ENCODE results near the gene TRIM72.

Gene TRIM72

GRCh38 chr16:31260136-31260931 is 46.4 kb downstream of the TRIM72 start:
- Histone ChIP-seq H2AFZ (ENCODE audit: low read length) (no peak overlapping the region), H3K27me3 (ENCODE audit: insufficient read depth, low read length, poor library complexity, severe bottlenecking) (no peaks in the 10 kb centered on the region), H3K9me2 (replicated peaks; ENCODE audit: low read depth, low read length) (no peaks in the 10 kb centered on the region), H3F3A (ENCODE audit: low read depth) (no peaks in the 10 kb centered on the region), H3K9ac (ENCODE audit: low read depth, low read length, poor library complexity, severe bottlenecking) (no peak overlapping the region), H3K36me3 (ENCODE audit: insufficient read depth, low read length) (no peaks in the 10 kb centered on the region), H4K20me1 (ENCODE audit: insufficient read depth, low read length, poor library complexity, severe bottlenecking) (no peaks in the 10 kb centered on the region), H3K4me1 (ENCODE audit: insufficient read depth, low read length, poor library complexity, severe bottlenecking) (no peaks in the 10 kb centered on the region), H3K9me3 (ENCODE audit: insufficient read depth, low read depth, low read length) (no peaks in the 10 kb centered on the region), H3K79me2 (ENCODE audit: insufficient read depth, low read length) (no peaks in the 10 kb centered on the region), H3K4me3 (ENCODE audit: low read length, poor library complexity, severe bottlenecking) (no peak overlapping the region), H3K4me2 (ENCODE audit: low read depth, low read length, poor library complexity, severe bottlenecking) (no peak overlapping the region)
- TF ChIP-seq CTCF (conservative IDR thresholded peaks at IDR 0.05; ENCODE audit: low read length): no peak
- TF ChIP-seq EZH2phosphoT487 (IDR thresholded peaks at IDR 0.05; ENCODE audit: borderline replicate concordance): no peak

GRCh38 chr16:31262084-31262483 is 48.2 kb downstream of the TRIM72 start:
- Histone ChIP-seq H3K9ac (ENCODE audit: low read depth, low read length, poor library complexity, severe bottlenecking) (no peak overlapping the region), H3K9me2 (replicated peaks; ENCODE audit: low read depth, low read length) (no peaks in the 10 kb centered on the region), H2AFZ (ENCODE audit: low read length) (no peak overlapping the region), H3K9me3 (ENCODE audit: insufficient read depth, low read depth, low read length) (no peaks in the 10 kb centered on the region), H3K79me2 (ENCODE audit: insufficient read depth, low read length) (no peaks in the 10 kb centered on the region), H3K36me3 (ENCODE audit: insufficient read depth, low read length) (no peaks in the 10 kb centered on the region), H3K4me1 (ENCODE audit: insufficient read depth, low read length, poor library complexity, severe bottlenecking) (no peaks in the 10 kb centered on the region), H3K4me2 (ENCODE audit: low read depth, low read length, poor library complexity, severe bottlenecking) (no peak overlapping the region), H4K20me1 (ENCODE audit: insufficient read depth, low read length, poor library complexity, severe bottlenecking) (no peaks in the 10 kb centered on the region), H3K27me3 (ENCODE audit: insufficient read depth, low read length, poor library complexity, severe bottlenecking) (no peaks in the 10 kb centered on the region), H3F3A (ENCODE audit: low read depth) (no peaks in the 10 kb centered on the region), H3K4me3 (ENCODE audit: low read length, poor library complexity, severe bottlenecking) (no peak overlapping the region)
- TF ChIP-seq EZH2phosphoT487 (IDR thresholded peaks at IDR 0.05; ENCODE audit: borderline replicate concordance) (no peak), CTCF (conservative IDR thresholded peaks at IDR 0.05; ENCODE audit: low read length) (no peak)

GRCh38 chr16:31265329-31266245 is 51.7 kb downstream of the TRIM72 start:
- Histone ChIP-seq H3K9ac (ENCODE audit: low read depth, low read length, poor library complexity, severe bottlenecking) (no peak overlapping the region), H3F3A (ENCODE audit: low read depth) (no peaks in the 10 kb centered on the region), H3K4me3 (ENCODE audit: low read length, poor library complexity, severe bottlenecking) (no peak overlapping the region), H3K79me2 (ENCODE audit: insufficient read depth, low read length) (no peaks in the 10 kb centered on the region), H3K9me3 (ENCODE audit: insufficient read depth, low read depth, low read length) (no peaks in the 10 kb centered on the region), H3K36me3 (ENCODE audit: insufficient read depth, low read length) (no peaks in the 10 kb centered on the region), H3K27me3 (ENCODE audit: insufficient read depth, low read length, poor library complexity, severe bottlenecking) (no peaks in the 10 kb centered on the region), H3K4me2 (ENCODE audit: low read depth, low read length, poor library complexity, severe bottlenecking) (no peak overlapping the region), H4K20me1 (ENCODE audit: insufficient read depth, low read length, poor library complexity, severe bottlenecking) (no peaks in the 10 kb centered on the region), H3K4me1 (ENCODE audit: insufficient read depth, low read length, poor library complexity, severe bottlenecking) (no peaks in the 10 kb centered on the region), H2AFZ (ENCODE audit: low read length) (no peak overlapping the region), H3K9me2 (replicated peaks; ENCODE audit: low read depth, low read length) (no peaks in the 10 kb centered on the region)
- TF ChIP-seq CTCF (conservative IDR thresholded peaks at IDR 0.05; ENCODE audit: low read length) (no peak), EZH2phosphoT487 (IDR thresholded peaks at IDR 0.05; ENCODE audit: borderline replicate concordance) (no peak)
